ENCODE measurements around the gene PLEKHH3.

- TF ChIP-seq CTCF (IDR thresholded peaks at IDR 0.05) (no peak), POLR2A (IDR thresholded peaks at IDR 0.05) (no peak)
Observed at GRCh38 chr17:42723636-42724035, 46.8 kb upstream of the PLEKHH3 start.
